ENCODE results near the gene GDF2.

The GDF2 gene

DNA sequence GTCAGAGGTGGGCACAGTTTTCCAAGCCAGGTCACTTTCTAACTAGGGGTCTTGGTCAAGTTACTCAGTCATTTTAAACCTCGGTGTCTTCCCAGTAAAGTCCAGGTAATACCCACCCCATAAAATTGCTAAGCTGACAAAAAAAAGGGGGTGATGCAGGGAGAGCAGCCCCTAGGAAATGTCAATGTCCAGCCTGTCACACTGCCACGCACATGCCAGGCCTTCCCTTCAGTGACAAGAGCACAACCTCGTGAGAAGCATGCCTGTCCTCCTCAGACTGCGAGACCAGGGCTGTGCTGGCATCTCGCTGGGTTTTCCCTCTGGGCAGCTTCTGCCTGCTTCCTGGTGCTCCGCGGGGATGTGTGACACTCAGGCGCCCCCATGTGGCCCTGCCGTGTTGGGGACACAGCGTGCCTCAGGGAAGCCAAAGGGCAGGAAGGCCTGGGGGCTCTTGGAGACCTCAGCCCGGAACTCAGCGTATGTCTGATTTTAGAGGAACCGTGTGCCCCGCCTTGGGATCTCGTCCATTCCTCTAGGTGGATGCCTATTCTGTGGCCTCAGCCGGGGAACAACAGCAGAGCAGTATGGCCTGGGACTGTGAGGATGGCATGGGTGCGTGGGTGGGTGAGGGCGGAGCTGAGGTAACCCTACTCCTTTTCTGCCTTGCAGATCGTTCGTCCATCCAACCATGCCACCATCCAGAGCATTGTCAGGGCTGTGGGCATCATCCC lies 10.2 kb upstream of the GDF2 start:
- peak; percentile 58 for DNase-seq (ENCODE audit: low read depth, low spot score)

DNA sequence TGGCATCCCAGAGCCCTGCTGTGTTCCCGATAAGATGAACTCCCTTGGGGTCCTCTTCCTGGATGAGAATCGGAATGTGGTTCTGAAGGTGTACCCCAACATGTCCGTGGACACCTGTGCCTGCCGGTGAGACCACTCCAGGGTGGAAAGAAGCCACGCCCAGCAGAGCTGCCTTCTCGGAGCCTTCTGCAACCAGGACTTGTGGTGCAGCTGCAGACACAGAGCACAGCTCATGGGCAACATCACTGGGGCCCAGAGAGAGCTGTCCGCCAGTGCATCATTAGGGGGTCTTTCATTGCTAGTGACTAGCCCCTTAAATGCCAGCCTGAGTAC lies 9.6 kb upstream of the GDF2 start:
- DNase-seq (ENCODE audit: low read depth, low spot score): no peak

DNA sequence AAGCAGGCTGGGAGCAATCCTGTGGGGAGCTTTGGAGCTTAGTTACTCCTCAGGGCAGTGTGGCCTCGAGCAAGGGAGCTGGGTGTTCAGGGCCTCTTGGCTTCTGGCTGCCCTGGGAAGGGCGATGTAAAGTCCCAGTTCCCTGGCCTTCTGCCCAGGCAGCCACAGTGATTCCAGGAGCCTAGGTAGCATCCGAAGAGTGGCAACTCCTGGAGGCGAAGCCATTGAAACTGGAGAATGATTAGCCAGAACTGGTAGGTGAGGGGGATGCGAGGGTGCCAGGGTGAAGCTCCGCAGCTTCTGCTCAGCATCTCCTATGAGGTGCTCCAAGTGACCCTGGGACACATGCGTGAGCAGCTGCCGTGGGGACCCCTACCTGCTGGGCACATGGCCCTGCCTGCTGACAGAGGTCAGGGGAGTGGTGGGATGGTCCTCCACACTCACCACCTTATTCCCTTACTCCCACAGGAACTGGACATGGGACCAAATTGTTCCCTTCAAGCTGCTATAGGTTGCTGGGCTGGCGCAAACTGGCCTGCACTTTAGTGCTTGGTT lies 7.8 kb upstream of the GDF2 start:
- DNase-seq (ENCODE audit: low read depth, low spot score): no peak

DNA sequence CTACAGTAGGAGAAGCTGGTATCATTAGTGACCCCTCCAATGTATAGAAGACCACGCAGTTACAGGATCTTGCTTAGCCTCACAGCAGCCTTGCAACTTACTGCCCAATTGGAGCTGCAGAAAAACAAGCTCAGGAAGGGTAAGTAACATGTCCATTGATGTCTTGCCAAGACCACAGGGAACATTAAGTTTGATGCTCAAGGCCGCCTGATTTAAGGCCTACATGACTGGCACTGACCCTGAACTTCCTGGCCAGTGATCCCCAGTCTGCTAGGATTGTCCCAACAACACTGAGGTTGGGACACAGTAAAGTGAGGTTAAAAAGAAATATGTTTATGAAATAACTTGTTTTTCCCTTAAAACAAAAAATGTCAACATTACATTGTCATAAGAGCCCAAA lies 6.8 kb upstream of the GDF2 start:
- DNase-seq (ENCODE audit: low read depth, low spot score): no peak

DNA sequence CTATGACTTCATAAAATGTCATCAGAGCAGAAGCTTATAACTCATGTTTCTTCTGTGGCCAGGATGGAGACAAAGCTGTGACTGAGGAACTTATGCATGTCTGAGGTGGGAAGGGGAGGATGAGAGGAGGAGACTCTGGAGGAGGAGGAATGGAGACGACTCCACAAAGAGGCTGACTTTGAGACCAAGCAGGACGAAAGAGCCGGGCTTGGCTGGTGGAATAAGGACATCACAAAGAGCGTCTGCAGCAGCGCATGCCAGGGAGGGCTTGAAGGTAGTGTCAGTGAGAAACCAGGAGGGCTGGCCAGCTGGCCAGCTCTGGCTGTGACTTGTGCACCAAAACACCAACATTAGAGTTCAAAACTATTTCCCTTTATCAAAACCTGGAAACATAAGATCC lies 6.1 kb upstream of the GDF2 start:
- DNase-seq (ENCODE audit: low read depth, low spot score): no peak

DNA sequence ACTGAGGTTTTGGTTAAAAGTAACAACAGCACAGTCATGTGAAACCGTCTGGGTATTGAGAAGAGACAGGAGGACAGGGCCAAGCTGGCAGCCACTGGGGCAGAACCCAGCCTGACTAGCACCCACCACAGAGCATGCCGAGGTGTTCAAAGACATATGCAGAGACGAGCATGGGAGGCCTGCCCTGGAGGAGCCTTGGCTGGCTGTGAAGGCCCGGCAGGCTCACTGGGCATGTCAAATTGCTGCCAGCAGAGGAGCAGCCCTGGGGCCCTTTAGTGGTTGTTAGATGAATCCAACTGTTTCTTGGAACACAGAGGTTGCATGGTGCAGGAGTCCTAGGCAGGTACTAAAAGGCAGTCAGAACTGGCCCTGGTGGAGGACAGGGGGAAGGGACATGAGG lies 5.0 kb upstream of the GDF2 start:
- no peak for DNase-seq (ENCODE audit: low read depth, low spot score)

DNA sequence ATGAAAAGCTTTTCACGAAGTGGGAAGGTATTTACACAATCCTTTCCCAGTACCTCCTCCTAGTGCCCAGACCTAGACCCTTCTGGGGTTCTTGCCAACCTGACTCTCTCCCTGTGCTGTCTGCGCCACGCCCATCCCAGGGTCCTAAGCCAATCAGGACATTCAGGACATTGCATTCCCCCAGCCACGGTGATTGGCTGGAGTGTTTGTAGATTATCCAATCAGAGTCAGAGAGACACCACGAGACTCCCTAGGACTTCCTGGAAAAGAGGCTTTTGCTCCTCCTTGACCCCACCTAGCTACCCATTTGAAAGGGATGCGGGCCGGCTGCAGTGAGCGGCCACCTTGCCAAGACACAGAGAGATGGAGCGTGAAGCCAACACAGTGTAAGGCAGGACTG lies 3.5 kb upstream of the GDF2 start:
- DNase-seq (ENCODE audit: low read depth, low spot score): no peak

DNA sequence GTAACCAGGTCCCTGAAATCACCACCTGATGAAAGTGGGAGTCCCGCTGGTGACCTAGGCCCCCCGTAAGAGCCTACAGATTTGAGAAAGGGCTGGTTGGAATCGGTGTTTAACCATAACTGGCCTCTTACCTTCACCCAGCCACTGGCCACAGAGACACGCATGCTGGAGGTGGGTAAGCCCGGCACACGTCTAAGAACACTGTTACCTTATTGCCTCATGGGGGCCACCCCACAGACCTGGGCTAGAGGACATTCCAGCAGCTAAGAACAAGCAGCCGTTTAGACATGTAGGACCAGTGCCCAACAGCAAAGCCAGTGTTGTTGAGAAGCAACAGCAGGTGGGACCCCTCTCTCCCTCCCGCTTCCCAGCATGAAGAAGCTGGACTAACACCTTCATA lies 2.5 kb upstream of the GDF2 start:
- no peak for DNase-seq (ENCODE audit: low read depth, low spot score)

DNA sequence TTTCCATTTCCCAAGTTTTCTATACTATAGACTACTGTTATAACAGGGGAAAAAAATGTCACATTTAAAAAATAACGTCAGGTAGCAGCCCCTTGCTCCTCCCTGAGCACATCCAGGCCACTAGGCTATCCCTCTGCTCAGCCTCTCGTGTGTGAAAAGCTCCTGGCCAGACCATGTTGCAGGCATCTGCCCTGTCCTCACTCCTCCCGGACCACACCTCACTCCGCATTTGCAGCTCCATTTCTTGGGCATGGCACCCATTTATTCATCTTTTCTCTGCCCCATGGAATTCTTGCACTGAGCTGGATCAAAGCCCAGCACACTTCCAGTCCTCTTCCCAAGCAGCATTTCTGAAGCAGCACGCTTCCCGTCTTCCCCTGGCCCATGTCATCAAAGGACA lies 1.4 kb upstream of the GDF2 start:
- DNase-seq (ENCODE audit: low read depth, low spot score): no peak

DNA sequence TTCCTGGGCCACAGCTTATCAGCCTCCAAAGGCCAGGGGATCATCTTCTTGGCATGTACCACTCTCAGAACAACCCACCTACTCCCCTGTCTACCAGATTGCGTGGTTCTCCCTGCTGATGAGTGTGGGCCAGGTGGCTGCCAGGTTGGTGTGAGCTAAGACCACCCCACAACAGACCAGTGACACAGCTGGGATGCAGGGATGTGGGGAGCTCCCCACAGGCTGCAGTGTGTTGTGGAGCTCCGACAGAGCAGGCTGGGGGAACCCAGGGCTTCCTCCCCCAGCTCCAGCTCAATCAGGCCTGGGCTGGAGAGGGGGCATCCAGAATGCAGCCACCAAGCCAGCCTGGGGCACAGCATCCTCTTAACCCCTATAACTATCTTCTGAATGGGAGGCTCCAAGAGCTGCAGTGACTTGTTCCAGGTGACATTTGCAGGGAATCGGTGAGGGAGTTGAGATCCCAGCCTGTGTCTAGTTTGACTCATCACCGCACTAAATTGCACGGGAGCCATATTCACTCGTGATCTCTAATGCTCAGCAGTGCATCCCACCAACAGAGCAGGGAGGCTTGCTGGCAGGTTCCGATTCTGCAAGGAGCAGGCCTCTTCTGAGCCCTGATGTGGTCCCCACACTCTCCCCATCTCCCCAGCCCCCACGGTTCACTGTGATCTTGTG lies 596 bp upstream of the GDF2 start:
- DNase-seq (ENCODE audit: low read depth, low spot score): no peak

DNA sequence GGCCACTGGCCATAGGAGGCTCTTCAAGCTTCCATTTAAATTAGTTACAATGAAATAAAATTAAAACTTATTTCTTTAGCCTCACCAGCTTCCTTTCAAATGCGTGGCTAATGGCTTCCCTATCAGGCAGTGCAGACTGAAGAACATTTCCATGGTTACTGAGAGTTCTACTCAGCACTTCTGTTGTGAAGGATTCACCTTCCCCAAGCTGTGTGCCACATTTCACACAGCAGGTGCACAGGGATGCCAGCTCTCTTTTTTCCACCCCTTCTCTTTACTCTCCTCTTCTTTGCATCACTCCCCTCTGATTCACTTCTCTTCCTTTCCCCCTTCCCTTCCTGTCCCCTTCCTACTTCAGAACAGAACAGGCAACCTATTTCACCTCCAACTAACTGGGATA lies 833 bp downstream of the GDF2 start:
- DNase-seq (ENCODE audit: low read depth, low spot score): no peak

DNA sequence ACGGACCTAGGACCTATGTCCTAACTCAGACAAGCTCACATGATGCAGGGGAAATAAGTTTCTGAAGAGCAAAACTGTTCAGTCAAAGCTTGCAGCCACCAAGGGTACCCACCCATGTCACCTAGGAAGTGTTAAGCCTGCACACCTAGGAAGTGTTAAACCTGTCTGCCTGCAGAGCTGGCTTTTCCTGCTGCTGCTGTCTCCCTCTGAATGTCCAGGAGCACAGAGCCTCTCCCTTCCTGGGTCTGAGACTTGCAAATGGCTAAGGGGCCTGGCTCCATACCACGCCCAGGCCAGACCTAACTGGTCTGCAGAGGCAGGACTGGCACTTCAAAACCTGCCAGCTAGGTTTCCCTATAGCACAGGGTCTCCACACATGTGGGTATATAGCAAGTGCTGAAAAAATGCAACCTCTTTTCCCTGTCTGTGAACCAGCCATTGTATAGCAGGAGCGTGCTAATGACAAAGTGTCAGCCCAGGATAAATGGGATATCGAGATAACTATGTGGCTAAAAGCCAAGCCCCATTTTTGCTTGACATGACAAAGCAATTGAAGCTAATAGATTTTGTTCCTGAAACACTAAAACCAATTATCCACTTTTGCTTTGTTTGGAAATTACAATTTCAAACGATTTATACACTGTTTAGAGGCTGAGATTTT lies 1.5 kb downstream of the GDF2 start:
- DNase-seq (ENCODE audit: low read depth, low spot score): no peak

DNA sequence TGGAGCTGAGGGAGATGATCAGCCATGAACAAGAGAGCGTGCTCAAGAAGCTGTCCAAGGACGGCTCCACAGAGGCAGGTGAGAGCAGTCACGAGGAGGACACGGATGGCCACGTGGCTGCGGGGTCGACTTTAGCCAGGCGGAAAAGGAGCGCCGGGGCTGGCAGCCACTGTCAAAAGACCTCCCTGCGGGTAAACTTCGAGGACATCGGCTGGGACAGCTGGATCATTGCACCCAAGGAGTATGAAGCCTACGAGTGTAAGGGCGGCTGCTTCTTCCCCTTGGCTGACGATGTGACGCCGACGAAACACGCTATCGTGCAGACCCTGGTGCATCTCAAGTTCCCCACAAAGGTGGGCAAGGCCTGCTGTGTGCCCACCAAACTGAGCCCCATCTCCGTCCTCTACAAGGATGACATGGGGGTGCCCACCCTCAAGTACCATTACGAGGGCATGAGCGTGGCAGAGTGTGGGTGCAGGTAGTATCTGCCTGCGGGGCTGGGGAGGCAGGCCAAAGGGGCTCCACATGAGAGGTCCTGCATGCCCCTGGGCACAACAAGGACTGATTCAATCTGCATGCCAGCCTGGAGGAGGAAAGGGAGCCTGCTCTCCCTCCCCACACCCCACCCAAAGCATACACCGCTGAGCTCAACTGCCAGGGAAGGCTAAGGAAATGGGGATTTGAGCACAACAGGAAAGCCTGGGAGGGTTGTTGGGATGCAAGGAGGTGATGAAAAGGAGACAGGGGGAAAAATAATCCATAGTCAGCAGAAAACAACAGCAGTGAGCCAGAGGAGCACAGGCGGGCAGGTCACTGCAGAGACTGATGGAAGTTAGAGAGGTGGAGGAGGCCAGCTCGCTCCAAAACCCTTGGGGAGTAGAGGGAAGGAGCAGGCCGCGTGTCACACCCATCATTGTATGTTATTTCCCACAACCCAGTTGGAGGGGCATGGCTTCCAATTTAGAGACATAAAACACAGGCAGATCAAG lies 3.3 kb downstream of the GDF2 start:
- DNase-seq (ENCODE audit: low read depth, low spot score): no peak

DNA sequence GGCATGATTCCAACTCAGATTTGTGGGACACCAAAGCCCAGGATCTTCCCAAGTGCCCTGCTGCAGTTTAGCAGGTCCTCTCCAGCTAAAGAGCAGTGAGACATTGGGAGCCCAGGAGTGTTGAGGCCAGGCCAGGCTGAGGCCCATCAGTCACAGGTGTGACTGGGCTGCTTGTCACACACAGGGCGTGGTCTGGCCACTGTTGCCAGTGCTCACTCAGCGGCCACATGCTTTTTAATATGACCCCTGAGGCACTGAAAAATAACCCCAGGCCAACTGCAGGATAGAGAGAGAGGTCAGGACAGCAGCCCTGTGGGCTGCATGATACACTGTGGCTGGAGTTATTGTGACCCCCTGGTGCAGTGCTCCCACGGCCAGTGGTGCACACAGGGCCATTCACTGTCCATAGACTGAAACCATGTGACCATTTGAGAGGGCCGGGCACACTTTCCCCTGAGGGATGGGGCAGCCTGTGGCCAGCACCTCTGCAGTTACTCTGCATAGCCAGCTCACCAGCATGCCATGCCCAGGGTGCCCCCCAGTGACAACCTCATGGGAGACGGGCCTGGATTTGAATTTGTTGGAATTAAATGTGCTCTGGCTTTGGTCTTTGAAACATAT lies 4.2 kb downstream of the GDF2 start:
- no peak for DNase-seq (ENCODE audit: low read depth, low spot score)

DNA sequence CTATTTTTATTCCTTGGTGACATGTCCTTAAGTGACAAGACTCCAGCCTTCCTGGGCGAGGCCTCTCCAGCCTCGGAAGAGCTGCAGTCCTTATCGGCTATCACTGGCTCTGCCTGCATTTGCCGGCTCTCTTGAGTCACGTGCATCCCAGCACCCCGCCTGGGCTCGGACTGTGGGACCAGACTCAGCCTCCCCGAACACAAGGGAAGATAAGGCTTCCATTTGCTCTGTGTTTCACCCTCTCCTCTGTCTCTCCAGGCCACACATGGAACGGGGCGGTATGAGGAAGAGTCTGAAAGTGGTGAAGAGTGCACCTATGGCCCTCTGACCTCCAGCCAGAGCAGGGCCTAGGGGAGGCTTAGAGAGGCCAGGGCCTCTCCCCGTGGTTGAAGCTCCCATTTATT lies 4.7 kb downstream of the GDF2 start:
- no peak for DNase-seq (ENCODE audit: low read depth, low spot score)

DNA sequence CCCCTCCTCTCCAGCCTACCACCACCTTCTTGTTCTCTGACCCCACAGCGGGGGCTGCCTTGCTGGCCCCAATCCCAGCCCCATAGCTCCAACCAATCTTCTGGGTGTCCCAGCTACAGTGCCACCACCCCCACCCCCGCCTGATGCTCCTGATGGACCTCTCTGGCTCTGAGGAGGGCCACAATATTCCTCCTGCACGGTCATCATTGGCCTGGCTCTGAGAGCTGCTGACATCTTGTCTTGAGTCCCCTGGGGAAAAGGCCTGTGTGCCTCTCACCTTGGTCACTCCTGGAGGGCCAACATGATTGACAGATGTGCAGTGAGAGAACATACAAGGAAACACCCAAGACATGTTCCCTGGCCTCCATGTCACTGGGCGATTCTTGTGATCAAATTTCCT lies 7.6 kb downstream of the GDF2 start:
- DNase-seq (ENCODE audit: low read depth, low spot score): no peak

DNA sequence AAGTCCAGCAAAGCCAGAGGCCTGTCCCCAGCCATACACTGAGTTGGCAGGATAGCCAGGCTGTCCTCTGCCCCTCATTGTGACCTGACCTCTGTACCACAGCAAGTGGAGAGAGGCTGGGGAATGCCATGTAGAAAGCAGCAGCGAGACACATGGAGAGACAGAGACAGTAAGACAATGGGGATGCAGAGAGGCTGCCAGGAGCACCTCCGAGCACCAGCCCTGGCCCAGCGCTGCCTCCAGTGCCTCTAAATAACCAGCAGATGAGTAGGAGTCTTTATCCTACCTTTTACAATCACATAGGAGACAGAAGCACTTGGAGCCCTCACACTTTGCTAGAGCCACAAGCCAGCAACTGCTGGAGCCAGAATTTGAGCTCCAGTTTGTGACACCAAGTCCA lies 8.1 kb downstream of the GDF2 start:
- no peak for DNase-seq (ENCODE audit: low read depth, low spot score)

DNA sequence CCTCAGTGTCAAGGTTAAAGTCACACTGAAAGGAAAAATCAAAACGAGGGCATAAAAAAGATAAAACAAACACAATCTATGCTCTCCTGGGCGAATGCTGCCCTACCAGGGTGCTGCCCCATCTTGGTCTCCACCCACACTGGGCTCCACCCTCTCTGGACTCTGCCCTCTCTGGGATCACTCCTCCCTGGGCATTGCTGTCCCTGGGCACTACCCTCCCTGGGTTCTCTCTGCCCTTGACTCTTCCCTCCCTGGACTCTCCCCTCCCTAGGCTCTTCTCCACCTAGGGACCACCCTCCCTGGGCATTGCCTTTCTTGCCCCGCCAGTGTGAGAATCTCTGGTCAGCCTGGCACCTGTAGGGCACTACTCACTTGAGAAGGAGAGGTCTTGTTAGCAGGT lies 8.6 kb downstream of the GDF2 start:
- DNase-seq (ENCODE audit: low read depth, low spot score): no peak

DNA sequence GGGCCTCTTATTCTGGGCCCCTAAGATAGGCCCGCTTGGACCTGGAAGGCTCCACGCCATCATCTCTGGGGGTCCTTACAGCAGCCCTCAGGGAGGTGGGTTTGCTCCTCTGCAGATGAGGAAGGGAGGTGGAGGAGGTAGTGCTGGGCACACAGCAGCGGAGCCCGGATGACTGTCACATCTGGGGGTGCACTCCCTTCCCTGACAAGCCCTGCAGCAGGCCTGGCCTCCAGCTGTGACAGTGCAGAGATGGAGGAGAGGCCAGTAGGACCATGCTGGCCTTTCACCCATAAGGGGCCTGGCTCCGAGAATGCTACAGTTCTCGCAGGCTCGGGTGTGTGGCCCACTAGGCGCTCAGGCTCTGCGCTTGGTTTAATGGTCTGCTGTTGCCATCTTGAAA lies 9.2 kb downstream of the GDF2 start:
- DNase-seq (ENCODE audit: low read depth, low spot score): no peak

DNA sequence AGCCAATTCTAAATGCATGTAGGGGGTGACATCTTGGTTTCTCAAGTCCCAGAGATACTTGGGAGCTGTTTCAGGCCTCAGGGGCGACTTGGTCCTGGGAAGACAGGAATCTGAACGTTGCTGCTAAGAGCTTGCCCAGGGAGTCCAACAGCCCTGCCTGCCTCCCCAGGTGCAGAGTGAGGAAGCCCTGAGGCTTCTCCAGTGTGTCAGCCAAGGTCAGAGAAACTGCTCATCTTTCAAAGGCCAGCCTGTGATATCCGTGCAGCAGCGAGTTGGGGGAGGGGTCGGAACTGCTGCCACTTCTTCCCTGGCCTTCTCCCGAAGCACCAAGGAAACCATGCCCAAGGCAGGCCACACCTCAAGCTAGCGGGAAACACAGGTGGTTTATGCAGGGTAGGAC lies 9.7 kb downstream of the GDF2 start:
- DNase-seq (ENCODE audit: low read depth, low spot score): no peak

DNA sequence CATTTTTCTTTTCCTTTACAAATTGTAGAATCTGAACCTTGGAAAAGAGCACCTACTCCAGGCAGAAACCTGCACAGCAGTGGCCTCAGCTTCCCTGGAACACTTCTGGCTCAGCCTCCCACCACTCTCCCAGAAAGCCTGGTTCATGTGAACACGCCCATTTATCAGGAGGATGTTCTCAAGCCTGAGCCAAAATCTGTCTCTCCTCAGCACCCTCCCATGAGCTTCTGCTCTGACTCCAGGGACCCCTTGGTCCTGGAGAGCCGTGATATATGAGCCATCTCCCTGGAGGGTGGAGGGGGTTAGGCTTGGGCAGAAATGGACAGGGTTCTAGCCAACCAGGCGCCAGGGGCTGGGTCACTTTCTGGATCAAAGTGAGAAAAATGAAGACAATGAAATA lies 10.1 kb downstream of the GDF2 start:
- DNase-seq (ENCODE audit: low read depth, low spot score): no peak

Data from activated CD4-positive, CD25-positive, alpha-beta regulatory T cell treated with anti-CD3 and anti-CD28 coated beads, Interleukin-2, amount 50 U/mL, for 16 hours (primary cell).